ENCODE data around the gene PCNX1. TPM values are rescaled to one million over a fixed set of nuclear protein-coding genes. Genes with fewer than 3 reads are reported as not detected.

The PCNX1 gene
- total RNA-seq, 1 experiment from 2014 or later: 32.7 TPM

- Histone ChIP-seq H3K9me3 (replicated peaks) (no peaks in the 10 kb centered on the region), H3K4me3 (no peak overlapping the region), H3K36me3 (no peaks in the 10 kb centered on the region), H3K4me1 (no peaks in the 10 kb centered on the region), H3K27me3 (no peaks in the 10 kb centered on the region), H3K27ac (no peak overlapping the region)
- DNase-seq: no peak
Observed at GRCh38 chr14:70884595-70885342, 22.5 kb upstream of the PCNX1 start.

DNA sequence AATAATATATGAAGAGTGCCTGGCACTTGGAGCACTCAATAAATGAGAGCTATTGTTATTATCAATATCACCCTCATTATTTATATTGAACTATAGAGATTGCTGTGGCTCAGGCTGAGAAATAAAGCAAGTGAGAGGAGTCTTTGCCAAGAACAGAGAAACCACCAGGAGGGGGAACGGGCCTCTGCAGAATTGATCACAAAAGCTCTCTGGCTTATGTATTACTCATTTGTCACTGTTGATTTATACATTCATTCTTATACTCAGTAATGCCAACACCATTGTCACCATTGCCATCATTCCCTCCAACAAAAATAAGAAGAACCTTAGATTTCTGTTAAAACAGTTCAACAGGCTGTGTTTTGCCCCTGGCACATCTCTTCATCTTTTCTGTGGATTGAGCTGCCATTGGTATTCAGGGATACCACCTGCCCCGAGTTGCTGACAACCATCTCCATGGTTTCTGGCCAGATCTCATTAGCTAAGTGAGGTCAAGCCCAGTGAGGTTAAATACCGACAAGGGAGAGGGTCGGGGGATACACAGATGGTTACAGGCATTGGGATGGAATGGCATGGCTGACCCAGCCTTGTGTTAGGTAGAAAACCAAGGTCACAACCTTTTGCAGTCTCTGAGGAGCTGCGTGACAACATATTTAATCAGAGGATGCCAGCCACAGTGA, 21.8 kb upstream of the PCNX1 start:
- Histone ChIP-seq H3K4me1 (no peaks in the 10 kb centered on the region), H3K27me3 (no peaks in the 10 kb centered on the region), H3K9me3 (replicated peaks) (no peaks in the 10 kb centered on the region), H3K4me3 (no peak overlapping the region), H3K36me3 (no peaks in the 10 kb centered on the region), H3K27ac (no peak overlapping the region)
- DNase-seq: no peak

GRCh38 chr14:70886421-70887206, 20.6 kb upstream of the PCNX1 start:
- Histone ChIP-seq H3K27ac (no peak overlapping the region), H3K4me3 (no peak overlapping the region), H3K27me3 (no peaks in the 10 kb centered on the region), H3K4me1 (no peaks in the 10 kb centered on the region), H3K36me3 (no peaks in the 10 kb centered on the region), H3K9me3 (replicated peaks) (no peaks in the 10 kb centered on the region)
- no peak for DNase-seq

DNA sequence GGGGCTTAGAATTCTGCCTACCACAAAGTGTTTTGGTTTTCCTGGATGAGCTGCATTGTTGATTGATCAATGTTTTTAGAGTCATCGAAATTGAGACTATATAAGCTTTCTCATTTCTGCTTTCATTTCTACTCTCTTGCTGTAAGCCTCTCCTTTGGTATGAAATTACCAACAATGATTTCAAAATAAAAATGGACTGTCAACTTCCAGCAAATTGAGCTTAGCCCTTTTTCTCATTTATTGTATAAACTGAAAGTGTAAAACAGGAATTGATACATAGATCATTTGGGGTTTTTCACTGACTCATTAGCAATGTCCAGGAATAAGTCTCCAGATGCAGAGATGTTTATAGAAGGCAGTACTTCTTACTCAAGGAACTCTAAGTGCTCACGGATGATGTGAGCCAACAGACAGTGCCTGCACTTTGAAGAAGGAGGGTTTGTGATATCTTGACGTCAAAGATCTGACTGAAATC, 20.0 kb upstream of the PCNX1 start:
- no peaks in the 10 kb centered on the region for H3K36me3 ChIP-seq
- H3K9me3 ChIP-seq (replicated peaks): no peaks in the 10 kb centered on the region
- no peak for DNase-seq
- H3K27ac ChIP-seq: no peak overlapping the region
- H3K4me1 ChIP-seq: no peaks in the 10 kb centered on the region
- H3K4me3 ChIP-seq: no peak overlapping the region
- no peaks in the 10 kb centered on the region for H3K27me3 ChIP-seq

DNA sequence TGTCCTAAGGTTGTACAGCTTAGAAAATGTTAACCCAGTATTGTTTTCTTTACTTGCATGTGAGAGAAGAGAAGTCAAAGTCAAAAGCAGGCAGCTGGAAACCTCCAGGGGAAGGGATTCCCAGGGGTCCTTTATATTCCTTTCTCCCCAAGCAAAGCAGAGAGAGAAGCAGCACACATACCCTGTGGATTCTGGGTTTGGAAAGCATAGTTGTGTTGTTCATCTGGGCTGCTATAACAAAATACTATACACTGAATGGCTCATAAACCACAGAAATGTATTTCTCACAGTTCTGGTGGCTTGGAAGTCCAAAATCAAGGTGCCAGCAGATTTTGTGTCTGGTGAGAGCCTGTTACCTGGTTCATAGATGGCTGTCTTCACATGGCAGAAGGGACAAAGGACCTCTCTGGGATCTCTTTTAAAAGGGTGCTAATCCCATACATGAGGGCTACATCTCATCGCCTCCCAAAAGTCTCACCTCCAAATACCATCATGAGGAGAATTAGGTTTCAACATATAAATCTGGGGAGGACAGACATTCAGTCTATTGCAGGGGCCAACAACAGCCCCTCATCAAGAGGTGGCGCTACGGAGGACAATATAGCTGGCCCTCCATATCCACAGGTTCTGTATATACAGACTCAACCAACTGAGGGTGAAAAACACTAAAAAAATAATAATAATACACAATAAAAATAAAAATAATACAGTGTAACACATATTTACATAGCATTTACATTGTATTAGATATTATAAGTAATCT, 19.3 kb upstream of the PCNX1 start:
- Histone ChIP-seq H3K4me3 (no peak overlapping the region), H3K27me3 (no peaks in the 10 kb centered on the region), H3K9me3 (replicated peaks) (no peaks in the 10 kb centered on the region), H3K4me1 (no peaks in the 10 kb centered on the region), H3K27ac (no peak overlapping the region), H3K36me3 (no peaks in the 10 kb centered on the region)
- DNase-seq: no peak

- no peak for DNase-seq
- no peaks in the 10 kb centered on the region for H3K4me1 ChIP-seq
- no peaks in the 10 kb centered on the region for H3K27me3 ChIP-seq
- H3K9me3 ChIP-seq (replicated peaks): no peaks in the 10 kb centered on the region
- no peaks in the 10 kb centered on the region for H3K36me3 ChIP-seq
- H3K4me3 ChIP-seq: no peak overlapping the region
- H3K27ac ChIP-seq: no peak overlapping the region
Observed at GRCh38 chr14:70888681-70889175, 18.5 kb upstream of the PCNX1 start.

DNA sequence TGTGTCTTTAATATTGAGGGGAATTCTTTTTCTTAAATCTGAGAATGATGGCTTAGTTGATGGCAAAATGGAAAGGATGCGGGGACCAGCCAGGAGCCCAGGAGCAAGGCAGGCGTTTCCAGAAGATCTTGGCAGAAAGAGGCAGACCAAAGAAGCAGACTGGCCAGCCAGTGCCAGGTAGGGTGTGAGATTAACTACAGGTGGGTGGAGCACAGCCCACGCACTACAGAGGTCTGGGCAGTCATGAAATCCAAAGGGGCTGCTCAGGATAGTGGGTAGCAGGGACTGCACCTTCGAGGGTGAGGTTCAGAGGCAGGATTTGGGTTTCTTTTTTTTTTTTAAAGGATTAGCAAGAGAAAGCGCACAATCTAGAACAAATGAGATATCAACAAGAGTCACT, 17.7 kb upstream of the PCNX1 start:
- Histone ChIP-seq H3K27me3 (no peaks in the 10 kb centered on the region), H3K4me3 (no peak overlapping the region), H3K27ac (no peak overlapping the region), H3K9me3 (replicated peaks) (no peaks in the 10 kb centered on the region), H3K4me1 (no peaks in the 10 kb centered on the region), H3K36me3 (no peaks in the 10 kb centered on the region)
- DNase-seq: no peak

DNA sequence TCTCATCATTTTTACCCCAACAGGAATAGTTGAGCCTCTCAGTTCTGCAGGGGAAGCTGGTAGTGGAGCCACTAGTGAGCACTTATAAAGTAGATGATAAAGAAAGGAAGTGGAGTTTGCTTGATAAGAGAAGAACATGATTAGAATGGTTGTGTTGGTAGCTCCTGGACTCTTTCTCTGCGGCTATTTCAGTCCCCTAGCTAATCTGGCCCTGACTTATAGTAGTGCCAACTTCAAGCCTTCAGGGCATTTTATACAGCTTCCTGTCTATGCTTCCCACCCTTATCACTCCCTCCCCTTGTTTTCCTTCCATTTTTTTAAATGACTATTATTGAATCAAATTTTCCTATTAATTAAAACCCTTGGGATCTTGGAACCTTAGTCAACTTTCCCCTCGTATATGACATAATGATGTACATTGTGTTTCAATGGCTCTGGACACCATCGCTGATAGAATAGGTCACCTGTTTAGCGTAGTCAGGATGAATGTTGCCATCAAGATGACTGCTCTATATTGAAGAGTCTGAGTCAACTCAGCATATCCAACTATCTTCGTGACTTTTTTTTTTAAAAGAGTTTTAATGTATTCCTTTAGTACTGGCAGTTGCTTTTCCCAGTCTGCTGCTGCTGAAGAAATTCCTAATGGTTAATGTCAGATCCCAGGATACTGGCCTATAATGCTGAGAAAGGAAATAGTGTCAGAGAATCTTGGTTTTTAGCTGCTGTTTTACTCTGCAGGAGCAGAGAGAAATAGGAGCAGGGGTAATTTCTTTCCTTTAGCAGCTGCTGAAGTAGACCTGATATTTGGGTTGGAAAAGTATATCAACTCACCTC, 16.2 kb upstream of the PCNX1 start:
- Histone ChIP-seq H3K36me3 (no peaks in the 10 kb centered on the region), H3K4me3 (no peak overlapping the region), H3K9me3 (replicated peaks) (no peaks in the 10 kb centered on the region), H3K27ac (no peak overlapping the region), H3K4me1 (no peaks in the 10 kb centered on the region), H3K27me3 (no peaks in the 10 kb centered on the region)
- no peak for DNase-seq

GRCh38 chr14:70891737-70892136, 15.5 kb upstream of the PCNX1 start:
- no peak for DNase-seq
- H3K4me3 ChIP-seq: no peak overlapping the region
- H3K27me3 ChIP-seq: no peaks in the 10 kb centered on the region
- H3K27ac ChIP-seq: no peak overlapping the region
- H3K9me3 ChIP-seq (replicated peaks): no peaks in the 10 kb centered on the region
- H3K4me1 ChIP-seq: no peaks in the 10 kb centered on the region
- no peaks in the 10 kb centered on the region for H3K36me3 ChIP-seq

DNA sequence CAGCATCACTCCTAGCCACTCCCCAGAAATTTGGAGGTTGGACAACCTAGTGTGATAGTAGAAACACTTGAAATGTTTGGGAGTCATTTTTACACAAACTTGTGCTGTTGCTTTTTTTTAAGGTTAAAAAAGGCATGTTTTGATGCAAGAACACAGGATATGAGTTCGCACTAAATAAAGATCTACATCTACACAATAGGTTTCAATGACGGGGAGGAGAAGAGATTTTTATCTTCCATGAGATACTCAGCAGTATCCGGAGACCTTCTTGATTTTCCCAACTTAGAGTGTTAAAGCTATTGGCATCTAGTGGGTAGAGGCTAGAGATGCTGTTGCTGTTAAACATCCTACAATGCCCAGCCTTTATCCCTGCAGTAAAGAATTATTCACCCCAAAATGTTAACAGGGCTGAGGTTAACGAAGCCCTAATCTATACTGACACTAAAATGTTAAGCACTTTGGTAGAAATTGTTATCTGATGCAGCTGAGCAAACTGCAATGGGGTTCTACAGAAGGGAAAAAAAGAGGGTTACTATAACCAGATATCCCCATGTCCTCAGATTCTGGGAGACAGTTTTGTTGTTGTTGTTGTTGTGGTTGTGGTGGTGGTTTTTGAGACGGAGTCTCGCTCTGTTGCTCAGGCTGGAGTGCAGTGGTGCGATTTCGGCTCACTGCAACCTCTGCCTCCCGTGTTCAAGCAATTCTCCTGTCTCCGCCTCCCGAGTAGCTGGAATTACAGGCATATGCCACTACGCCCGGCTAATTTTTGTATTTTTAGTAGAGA, 14.0 kb upstream of the PCNX1 start:
- peaks cover 6% of the 10 kb centered on the region; the same call in 1 of the 2 replicates for H3K4me1 ChIP-seq
- no peaks in the 10 kb centered on the region for H3K36me3 ChIP-seq
- no peaks in the 10 kb centered on the region for H3K9me3 ChIP-seq (replicated peaks)
- no peak for DNase-seq
- H3K4me3 ChIP-seq: no peak overlapping the region
- H3K27ac ChIP-seq: no peak overlapping the region
- no peaks in the 10 kb centered on the region for H3K27me3 ChIP-seq

DNA sequence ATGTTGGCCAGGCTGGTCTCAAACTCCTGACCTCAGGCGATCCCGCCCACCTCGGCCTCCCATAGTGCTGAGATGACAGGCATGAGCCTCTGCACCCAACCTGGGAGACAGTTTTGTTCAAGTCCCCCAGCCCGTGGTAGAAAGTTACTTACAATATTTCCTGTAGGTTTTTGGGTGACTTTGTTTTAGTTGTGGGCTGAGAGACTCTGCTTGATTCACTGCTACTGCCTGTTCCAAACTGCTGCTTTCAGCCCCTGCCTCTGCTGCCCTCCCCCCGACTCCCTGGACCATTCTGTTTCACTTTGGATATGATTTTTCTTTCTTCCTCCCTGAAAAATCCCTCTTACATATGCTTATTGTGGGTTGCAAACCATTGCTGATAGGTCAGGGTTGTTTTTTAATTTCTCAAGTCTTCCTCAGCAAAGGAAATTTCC, 13.4 kb upstream of the PCNX1 start:
- H3K27ac ChIP-seq: no peak overlapping the region
- no peaks in the 10 kb centered on the region for H3K9me3 ChIP-seq (replicated peaks)
- H3K27me3 ChIP-seq: no peaks in the 10 kb centered on the region
- H3K4me3 ChIP-seq: no peak overlapping the region
- H3K36me3 ChIP-seq: no peaks in the 10 kb centered on the region
- no peak for DNase-seq
- peaks cover 6% of the 10 kb centered on the region; the same call in 1 of the 2 replicates for H3K4me1 ChIP-seq

GRCh38 chr14:70894868-70895267, 12.4 kb upstream of the PCNX1 start:
- Histone ChIP-seq H3K4me3 (no peak overlapping the region), H3K27me3 (no peaks in the 10 kb centered on the region), H3K27ac (no peak overlapping the region), H3K4me1 (peaks cover 6% of the 10 kb centered on the region; the same call in 1 of the 2 replicates), H3K9me3 (replicated peaks) (no peaks in the 10 kb centered on the region), H3K36me3 (no peaks in the 10 kb centered on the region)
- no peak for DNase-seq

DNA sequence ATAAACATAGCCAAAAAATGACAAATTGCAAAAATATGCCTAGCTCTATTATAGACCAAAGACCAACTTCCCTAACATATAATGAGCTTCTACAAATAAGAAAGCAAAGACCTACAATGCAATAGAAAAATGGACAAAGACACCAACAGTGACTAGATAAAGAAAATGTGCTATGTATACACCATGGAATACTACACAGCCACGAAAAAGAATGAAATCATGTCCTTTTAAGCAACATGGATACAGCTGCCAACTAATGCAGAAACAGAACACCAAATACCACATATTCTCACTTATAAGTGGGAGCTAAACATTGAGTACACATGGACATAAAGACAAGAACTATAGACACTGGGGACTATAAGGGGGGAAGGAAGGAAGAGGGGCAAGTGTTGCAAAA, 10.9 kb upstream of the PCNX1 start:
- Histone ChIP-seq H3K4me3 (no peak overlapping the region), H3K27me3 (no peaks in the 10 kb centered on the region), H3K4me1 (peaks cover 6% of the 10 kb centered on the region; the same call in 1 of the 2 replicates), H3K27ac (no peak overlapping the region), H3K36me3 (no peaks in the 10 kb centered on the region), H3K9me3 (replicated peaks) (no peaks in the 10 kb centered on the region)
- DNase-seq: no peak
